Upper lobe of right lung (tissue), 1 donor: Measurements from ENCODE around the gene OPA1. TPM values are rescaled to one million over a fixed set of nuclear protein-coding genes. Genes with fewer than 3 reads are reported as not detected.

Experiments
- ATAC-seq: fragments of 200-7000 bp; cut with Tn5 transposase; one replicate; pipeline ENCODE4 v1.9.1; 2020; ENCODE audit warnings: mild to moderate bottlenecking, moderate library complexity
- DNase-seq: peaks from one replicate; pipeline ENCODE4 v3.0.0-alpha.2; 2020
- H3K27ac ChIP-seq: fragments of 200-600 bp; one replicate; pipeline ENCODE4 v1.8.0; 2022
- H3K27me3 ChIP-seq: fragments of 200-600 bp; one replicate; pipeline ENCODE4 v1.8.0; 2022; ENCODE audit warnings: mild to moderate bottlenecking
- H3K36me3 ChIP-seq: fragments of 200-600 bp; one replicate; pipeline ENCODE4 v1.8.0; 2022
- H3K4me1 ChIP-seq: fragments of 200-600 bp; one replicate; pipeline ENCODE4 v1.8.0; 2022
- H3K4me3 ChIP-seq: fragments of 200-600 bp; one replicate; pipeline ENCODE4 v1.8.0; 2022; ENCODE audit warnings: mild to moderate bottlenecking
- H3K9me3 ChIP-seq: fragments of 200-600 bp; one replicate; pipeline ENCODE4 v1.8.0; 2022
- CTCF ChIP-seq: fragments of 200-600 bp; IDR thresholded peaks from one replicate; pipeline ENCODE4 v1.8.0; 2022; ENCODE audit warnings: antibody characterized with exemption
- intact Hi-C: fragments of 100-400 bp; cut with DNase I; formaldehyde crosslinking; loops from one replicate; pipeline ENCODE4 v1.11.0; 2022
- total RNA-seq: library from RNA; stranded (reverse); fragmentation: NEBNext Ultra II Directional; extraction: Animal tissue kit (Norgen Biotek cat#: 25700); gene quantifications from one replicate; pipeline ENCODE4 v1.2.1, GENCODE V29; 2021
- donor health status: DM: no; HTN: yes; CAD: no; lungs with severe emphysema.

Gene OPA1
- total RNA-seq, 1 donor from 2014 or later: 46.3 TPM

GRCh38 chr3:193728429-193729087 lies 135.6 kb downstream of the OPA1 start:
- Histone ChIP-seq H3K27ac (no peak overlapping the region), H3K36me3 (no peaks in the 10 kb centered on the region), H3K9me3 (no peaks in the 10 kb centered on the region), H3K4me1 (no peaks in the 10 kb centered on the region), H3K27me3 (no peaks in the 10 kb centered on the region), H3K4me3 (no peak overlapping the region)
- no peak for ATAC-seq
- no peak for TF ChIP-seq CTCF
- no peak for DNase-seq
- intact Hi-C loops: no loop called here

GRCh38 chr3:193729088-193729465 lies 136.1 kb downstream of the OPA1 start:
- Histone ChIP-seq H3K4me1 (no peaks in the 10 kb centered on the region), H3K36me3 (no peaks in the 10 kb centered on the region), H3K27ac (no peak overlapping the region), H3K4me3 (no peak overlapping the region), H3K9me3 (no peaks in the 10 kb centered on the region), H3K27me3 (no peaks in the 10 kb centered on the region)
- ATAC-seq (no peak), DNase-seq (no peak)
- no peak for TF ChIP-seq CTCF
- intact Hi-C loops: no loop called here

DNA sequence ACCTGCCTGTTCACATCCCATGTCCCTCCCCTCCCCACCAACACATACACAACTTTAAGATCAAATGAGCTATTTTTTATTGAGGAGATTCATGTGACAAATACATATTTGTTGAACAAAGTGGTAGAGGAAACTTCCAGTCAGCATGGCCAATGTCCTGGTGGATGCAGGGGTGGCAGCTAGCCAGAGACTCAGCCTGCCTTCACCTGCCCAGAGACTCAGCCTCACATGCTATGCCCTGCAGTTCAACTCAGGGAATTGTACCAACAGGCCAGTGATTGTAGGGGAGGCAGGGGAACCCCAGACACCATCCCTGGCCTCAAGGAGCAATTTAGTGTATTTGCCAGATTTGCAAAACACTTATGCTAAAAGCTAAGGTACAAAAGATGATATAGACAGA lies 136.6 kb downstream of the OPA1 start:
- intact Hi-C loops: no loop called here
- Histone ChIP-seq H3K27me3 (no peaks in the 10 kb centered on the region), H3K27ac (no peak overlapping the region), H3K4me3 (no peak overlapping the region), H3K4me1 (no peaks in the 10 kb centered on the region), H3K9me3 (no peaks in the 10 kb centered on the region), H3K36me3 (no peaks in the 10 kb centered on the region)
- ATAC-seq (no peak), DNase-seq (no peak)
- no peak for TF ChIP-seq CTCF

GRCh38 chr3:193730511-193730910 lies 137.5 kb downstream of the OPA1 start:
- intact Hi-C loops: no loop called here
- H3K4me3 ChIP-seq: no peak overlapping the region
- H3K9me3 ChIP-seq: no peaks in the 10 kb centered on the region
- no peaks in the 10 kb centered on the region for H3K4me1 ChIP-seq
- DNase-seq (no peak), ATAC-seq (no peak)
- H3K27ac ChIP-seq: no peak overlapping the region
- no peaks in the 10 kb centered on the region for H3K27me3 ChIP-seq
- no peaks in the 10 kb centered on the region for H3K36me3 ChIP-seq
- no peak for TF ChIP-seq CTCF

- Histone ChIP-seq H3K4me1 (no peaks in the 10 kb centered on the region), H3K9me3 (no peaks in the 10 kb centered on the region), H3K36me3 (no peaks in the 10 kb centered on the region), H3K27ac (no peak overlapping the region), H3K27me3 (no peaks in the 10 kb centered on the region), H3K4me3 (no peak overlapping the region)
- ATAC-seq (no peak), DNase-seq (no peak)
- no peak for TF ChIP-seq CTCF
- intact Hi-C loops: no loop called here
Observed at GRCh38 chr3:193730976-193731375, 138.0 kb downstream of the OPA1 start.

GRCh38 chr3:193731656-193732055 lies 138.6 kb downstream of the OPA1 start:
- ATAC-seq (no peak), DNase-seq (no peak)
- H3K9me3 ChIP-seq: no peaks in the 10 kb centered on the region
- H3K4me3 ChIP-seq: no peak overlapping the region
- no peaks in the 10 kb centered on the region for H3K27me3 ChIP-seq
- H3K36me3 ChIP-seq: no peaks in the 10 kb centered on the region
- no peak for TF ChIP-seq CTCF
- H3K4me1 ChIP-seq: no peaks in the 10 kb centered on the region
- intact Hi-C loops: no loop called here
- no peak overlapping the region for H3K27ac ChIP-seq
